Measurements from ENCODE around the gene NAPEPLD. TPM values are rescaled to one million over a fixed set of nuclear protein-coding genes. Genes with fewer than 3 reads are reported as not detected.

Gene NAPEPLD
- total and polyA plus RNA-seq, 12 donors = 2.5 to 24.4 (median 16.2) TPM

DNA sequence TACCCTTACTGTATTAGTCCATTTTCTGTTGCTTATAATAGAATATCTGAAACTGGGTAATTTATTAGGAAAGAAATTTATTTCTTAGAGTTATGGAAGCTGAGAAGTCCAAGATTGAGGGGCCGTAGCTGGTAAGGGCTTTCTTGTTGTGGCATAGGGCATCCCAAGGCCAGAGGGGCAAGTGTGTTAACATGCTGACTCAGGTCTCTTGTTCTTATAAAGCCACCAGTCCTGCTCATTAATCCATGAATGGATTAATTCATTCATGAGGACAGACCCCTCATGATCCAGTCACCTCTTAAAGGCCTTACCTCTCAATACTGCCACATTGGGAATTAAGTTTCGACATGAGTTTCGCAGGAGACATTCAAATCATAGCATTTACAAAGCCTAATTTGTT is 71.6 kb downstream of the NAPEPLD start:
- no peak for DNase-seq
- intact Hi-C loops (cut with DNase I) = no loop called here
- TF ChIP-seq, protein P1, sequence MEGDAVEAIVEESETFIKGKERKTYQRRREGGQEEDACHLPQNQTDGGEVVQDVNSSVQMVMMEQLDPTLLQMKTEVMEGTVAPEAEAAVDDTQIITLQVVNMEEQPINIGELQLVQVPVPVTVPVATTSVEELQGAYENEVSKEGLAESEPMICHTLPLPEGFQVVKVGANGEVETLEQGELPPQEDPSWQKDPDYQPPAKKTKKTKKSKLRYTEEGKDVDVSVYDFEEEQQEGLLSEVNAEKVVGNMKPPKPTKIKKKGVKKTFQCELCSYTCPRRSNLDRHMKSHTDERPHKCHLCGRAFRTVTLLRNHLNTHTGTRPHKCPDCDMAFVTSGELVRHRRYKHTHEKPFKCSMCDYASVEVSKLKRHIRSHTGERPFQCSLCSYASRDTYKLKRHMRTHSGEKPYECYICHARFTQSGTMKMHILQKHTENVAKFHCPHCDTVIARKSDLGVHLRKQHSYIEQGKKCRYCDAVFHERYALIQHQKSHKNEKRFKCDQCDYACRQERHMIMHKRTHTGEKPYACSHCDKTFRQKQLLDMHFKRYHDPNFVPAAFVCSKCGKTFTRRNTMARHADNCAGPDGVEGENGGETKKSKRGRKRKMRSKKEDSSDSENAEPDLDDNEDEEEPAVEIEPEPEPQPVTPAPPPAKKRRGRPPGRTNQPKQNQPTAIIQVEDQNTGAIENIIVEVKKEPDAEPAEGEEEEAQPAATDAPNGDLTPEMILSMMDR (IDR thresholded peaks at IDR 0.05) = no peak
- TF ChIP-seq POLR2A (IDR thresholded peaks at IDR 0.05) = no peak
- H3K36me3 ChIP-seq (replicated peaks in 1 of 2) = no peaks in the 10 kb centered on the region
- H3K27ac ChIP-seq = no peak overlapping the region
- no peaks in the 10 kb centered on the region for H3K27me3 ChIP-seq
- WGBS, 4 donors = 92 to 96% (median 94%) methylated on average over 3 of the region's 3 CpGs
- peaks cover 10 to 29% of the 10 kb centered on the region in 2 donors for H3K4me1 ChIP-seq (replicated peaks in 1 of 2)
- H3K9me3 ChIP-seq (replicated peaks in 1 of 3) = no peaks in the 10 kb centered on the region
- H3K4me3 ChIP-seq = no peak overlapping the region

DNA sequence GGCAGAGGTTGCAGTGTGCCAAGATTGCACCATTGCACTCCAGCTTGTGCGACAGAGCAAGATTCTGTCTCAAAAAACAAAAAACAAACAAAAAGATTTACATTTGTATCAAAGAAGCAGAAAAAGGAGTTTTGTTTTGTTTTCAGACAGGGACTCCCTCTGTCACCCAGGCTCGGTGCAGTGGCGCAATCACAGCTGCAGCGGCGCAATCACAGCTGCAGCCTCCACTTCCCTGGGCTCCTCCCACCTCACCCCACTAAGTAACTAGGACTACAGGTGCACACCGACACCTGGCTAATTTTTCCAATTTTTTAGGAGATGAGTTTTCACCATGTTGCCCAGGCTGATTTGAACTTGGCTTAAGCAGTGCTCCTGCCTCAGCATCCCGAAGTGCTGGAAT is 72.1 kb downstream of the NAPEPLD start:
- H3K36me3 ChIP-seq (replicated peaks in 1 of 2) = no peaks in the 10 kb centered on the region
- no peaks in the 10 kb centered on the region for H3K27me3 ChIP-seq
- peak in 1 of 7 donors; percentile 21 for DNase-seq
- H3K27ac ChIP-seq = no peak overlapping the region
- intact Hi-C loops (cut with DNase I) = no loop called here
- no peak overlapping the region for H3K4me3 ChIP-seq
- H3K4me1 ChIP-seq (replicated peaks in 1 of 2) = peaks cover 10 to 29% of the 10 kb centered on the region in 2 donors
- no peaks in the 10 kb centered on the region for H3K9me3 ChIP-seq (replicated peaks in 1 of 3)
- WGBS, 4 donors = 87 to 92% (median 89%) methylated on average over 7 of the region's 7 CpGs
- TF ChIP-seq POLR2A (IDR thresholded peaks at IDR 0.05) = no peak
- TF ChIP-seq, protein P1 (IDR thresholded peaks at IDR 0.05) = no peak

DNA sequence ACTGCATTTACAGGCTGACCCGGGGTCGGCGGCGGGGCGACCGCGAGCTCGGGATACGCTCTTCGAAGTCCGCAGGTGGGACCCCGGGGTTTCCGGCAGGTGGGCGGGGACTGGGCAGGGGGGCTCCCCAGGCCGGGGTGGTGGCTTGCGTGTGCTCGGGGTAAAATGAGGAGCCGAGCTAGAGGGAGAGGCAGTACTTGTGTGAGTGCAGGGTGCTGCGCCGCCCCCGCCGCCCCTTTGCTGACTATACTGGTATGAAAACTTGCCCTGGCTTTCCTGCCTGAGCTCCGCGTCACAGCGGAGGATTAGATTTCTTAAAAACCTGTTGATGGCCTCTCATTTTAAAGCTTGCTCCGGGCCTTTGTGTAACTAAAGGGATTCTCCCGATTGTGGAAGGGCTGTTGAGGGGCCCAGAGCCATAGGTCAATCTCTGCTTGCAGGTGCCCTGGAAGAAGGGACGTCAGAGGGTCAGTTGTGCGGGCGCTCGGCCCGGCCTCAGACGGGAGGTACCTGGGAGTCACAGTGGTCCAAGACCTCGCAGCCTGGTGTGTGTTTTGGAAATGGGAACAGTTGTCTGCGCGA is 73.5 kb downstream of the NAPEPLD start:
- no peaks in the 10 kb centered on the region for H3K9me3 ChIP-seq (replicated peaks in 1 of 3)
- TF ChIP-seq, protein P1 (IDR thresholded peaks at IDR 0.05) = no peak
- no peak for TF ChIP-seq POLR2A (IDR thresholded peaks at IDR 0.05)
- intact Hi-C loops (cut with DNase I) = no loop called here
- no peaks in the 10 kb centered on the region for H3K36me3 ChIP-seq (replicated peaks in 1 of 2)
- 1 to 2% (median 1%) methylated on average over 11 to 36 of the region's 36 CpGs for WGBS, 4 donors
- no peaks in the 10 kb centered on the region for H3K27me3 ChIP-seq
- peak overlapping the region in 3 of 4 donors; percentile 36 to 97 (median 92) for H3K4me3 ChIP-seq
- peak overlapping the region; percentile 80 to 98 (median 88) for H3K27ac ChIP-seq
- DNase-seq = peak; percentile 53 to 80 (median 66)
- peaks cover 10 to 29% of the 10 kb centered on the region in 2 donors for H3K4me1 ChIP-seq (replicated peaks in 1 of 2)

DNA sequence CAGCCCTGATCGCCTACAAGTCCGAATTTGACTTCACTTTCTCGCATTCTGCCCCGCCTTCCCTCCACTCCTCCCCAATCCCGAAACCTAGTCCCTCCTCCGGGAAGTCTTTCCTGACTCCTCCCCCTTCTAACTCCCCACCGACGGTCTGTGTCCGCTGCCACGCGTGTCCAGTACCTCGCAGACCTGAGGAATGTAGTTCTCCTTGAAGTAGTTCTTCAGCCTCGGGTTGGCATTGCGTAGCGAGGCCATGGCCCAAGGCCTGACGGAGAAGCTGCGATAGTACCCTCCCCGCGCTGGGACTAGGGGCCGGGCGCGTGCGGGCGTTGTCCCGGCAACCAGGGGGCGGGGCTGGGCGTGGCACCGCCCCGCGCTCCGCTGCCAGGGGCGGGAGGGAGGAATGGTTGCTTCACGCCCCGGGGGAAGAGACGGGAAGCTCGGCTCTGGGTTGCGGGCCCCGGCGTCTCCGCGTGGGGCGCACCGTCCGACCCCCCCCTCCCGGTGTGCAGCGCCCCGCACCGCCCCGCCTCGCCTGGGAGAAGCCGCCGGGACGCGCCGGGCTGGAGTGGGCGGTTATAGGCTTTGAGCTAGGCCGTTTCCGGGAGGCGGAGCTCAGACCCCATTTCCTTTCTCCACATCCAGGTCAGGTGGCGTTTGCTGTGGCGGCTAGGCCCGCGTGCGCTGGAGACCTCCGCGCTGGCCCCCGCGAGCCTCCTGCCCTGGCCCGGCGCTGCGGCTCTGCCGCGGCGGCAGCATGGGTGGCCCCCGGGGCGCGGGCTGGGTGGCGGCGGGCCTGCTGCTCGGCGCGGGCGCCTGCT is 74.2 kb downstream of the NAPEPLD start, which contains the start of the genes ARMC10 and FBXL13:
Gene ARMC10, plus strand, starts transcription at position 622 of the 818 bp plus-strand sequence. Its CDS starts 133 bp downstream, at position 755.
Gene FBXL13, minus strand, starts transcription at position 278 of the 818 bp plus-strand sequence.
- WGBS, 4 donors = 0 to 1% (median 0%) methylated on average over 19 to 83 of the region's 83 CpGs
- peak within 1 kb of the TSS; percentile 80 to 98 (median 88) for H3K27ac ChIP-seq
- peak; percentile 34 to 83 for TF ChIP-seq POLR2A (IDR thresholded peaks at IDR 0.05)
- TF ChIP-seq, protein P1 (IDR thresholded peaks at IDR 0.05) = peak in 4 of 6 experiments; percentile 16 to 49 (median 38)
- DNase-seq = peak; percentile 90 to 94 (median 92)
- peak within 1 kb of the TSS; percentile 55 to 97 (median 94) for H3K4me3 ChIP-seq
- H3K9me3 ChIP-seq (replicated peaks in 1 of 3) = no peaks in the 10 kb centered on the region
- no peaks in the 10 kb centered on the region for H3K27me3 ChIP-seq
- intact Hi-C loops (cut with DNase I) = no loop called here
- H3K4me1 ChIP-seq (replicated peaks in 1 of 2) = peaks cover 10 to 29% of the 10 kb centered on the region in 2 donors
- H3K36me3 ChIP-seq (replicated peaks in 1 of 2) = no peaks in the 10 kb centered on the region
